GM12864 (cell line): ENCODE data around the gene U2AF1L4.
"Not testable (repeated sequence)": the region's sequence is repeated elsewhere in the genome, so short reads cannot be mapped to it uniquely, and the experiment has no call there.

ENCODE experiments used
- DNase-seq: peaks from one replicate; pipeline ENCODE4 v3.0.0-alpha.2; 2011; ENCODE audit warnings: low read depth
- H3K4me3 ChIP-seq: 2 replicates; pipeline ENCODE4 v1.5.1; 2011; ENCODE audit warnings: mild to moderate bottlenecking, low read depth, low read length, control low read depth
- CTCF ChIP-seq: IDR thresholded peaks from 2 replicates; pipeline ENCODE4 v1.5.1; 2011; ENCODE audit warnings: low read depth, mild to moderate bottlenecking, moderate library complexity, low read length, control low read depth, inconsistent platforms; ENCODE audit errors: missing control alignments

Gene U2AF1L4

GRCh38 chr19:35727053-35727955 lies 17.9 kb downstream of the U2AF1L4 start:
- TF ChIP-seq CTCF: no peak
- no peak overlapping the region for H3K4me3 ChIP-seq
- no peak for DNase-seq

GRCh38 chr19:35725216-35725861 lies 19.9 kb downstream of the U2AF1L4 start:
- no peak overlapping the region for H3K4me3 ChIP-seq
- DNase-seq: no peak
- no peak for TF ChIP-seq CTCF

DNA sequence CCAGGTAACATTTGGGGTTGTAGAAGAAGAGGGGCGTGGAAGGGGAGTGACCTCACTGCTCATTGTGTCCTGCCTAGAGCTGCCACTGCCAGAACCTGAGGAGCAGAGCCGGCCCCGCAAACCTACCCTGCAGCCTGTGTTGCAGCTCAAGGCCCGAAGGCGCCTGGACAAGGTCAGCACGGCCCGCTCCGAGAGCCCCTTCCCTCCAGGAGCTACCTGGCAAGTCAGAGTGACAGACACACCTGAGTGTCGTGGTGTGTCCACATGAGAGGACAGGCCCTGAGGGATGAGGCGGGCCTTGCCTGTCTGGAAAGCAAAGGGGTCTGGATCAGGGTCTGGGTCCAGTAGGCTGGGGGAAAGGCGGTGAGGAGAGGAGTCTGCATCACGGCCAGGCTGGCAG lies 20.7 kb downstream of the U2AF1L4 start:
- no peak overlapping the region for H3K4me3 ChIP-seq
- TF ChIP-seq CTCF: no peak

DNA sequence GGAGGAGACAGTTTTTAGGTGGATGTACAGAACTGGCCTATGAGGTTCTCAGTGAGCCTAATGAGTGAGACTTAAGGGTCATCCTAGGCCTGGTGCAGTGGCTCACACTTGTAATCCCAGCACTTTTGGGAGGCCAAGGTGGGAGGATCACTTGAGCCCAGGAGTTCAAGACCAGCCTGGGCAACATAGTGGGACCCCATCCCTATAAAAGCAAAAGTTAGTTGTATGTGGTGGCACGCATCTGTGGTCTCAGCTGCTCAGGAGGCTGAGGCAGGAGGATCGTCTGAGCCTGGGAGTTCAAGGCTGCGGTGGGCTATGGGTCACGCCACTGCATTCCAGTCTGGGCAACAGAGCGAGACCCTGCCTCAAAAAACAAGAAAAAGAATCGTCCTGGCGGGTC lies 21.1 kb downstream of the U2AF1L4 start:
- not testable (repeated sequence) for DNase-seq, H3K4me3 ChIP-seq

More for the DNA sequence above, 20.7 kb downstream of the U2AF1L4 start:
- DNase-seq: no peak

DNA sequence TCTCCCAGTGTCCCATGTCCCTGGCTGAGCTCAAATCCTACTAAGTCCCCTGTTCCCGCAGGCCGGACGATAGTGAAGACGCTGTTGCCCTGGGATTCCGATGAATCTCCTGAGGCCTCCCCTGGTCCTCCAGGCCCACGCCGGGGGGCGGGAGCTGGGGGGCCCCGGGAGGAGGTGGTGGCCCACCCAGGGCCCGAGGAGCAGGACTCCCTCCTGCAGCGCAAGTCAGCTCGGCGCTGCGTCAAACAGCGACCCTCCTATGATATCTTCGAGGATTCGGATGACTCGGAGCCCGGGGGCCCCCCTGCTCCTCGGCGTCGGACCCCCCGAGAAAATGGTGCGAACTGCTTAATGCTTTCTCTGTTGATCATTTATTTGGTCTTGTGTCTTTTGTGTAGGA lies 21.5 kb downstream of the U2AF1L4 start:
- no peak overlapping the region for H3K4me3 ChIP-seq
- no peak for TF ChIP-seq CTCF
- DNase-seq: no peak

DNA sequence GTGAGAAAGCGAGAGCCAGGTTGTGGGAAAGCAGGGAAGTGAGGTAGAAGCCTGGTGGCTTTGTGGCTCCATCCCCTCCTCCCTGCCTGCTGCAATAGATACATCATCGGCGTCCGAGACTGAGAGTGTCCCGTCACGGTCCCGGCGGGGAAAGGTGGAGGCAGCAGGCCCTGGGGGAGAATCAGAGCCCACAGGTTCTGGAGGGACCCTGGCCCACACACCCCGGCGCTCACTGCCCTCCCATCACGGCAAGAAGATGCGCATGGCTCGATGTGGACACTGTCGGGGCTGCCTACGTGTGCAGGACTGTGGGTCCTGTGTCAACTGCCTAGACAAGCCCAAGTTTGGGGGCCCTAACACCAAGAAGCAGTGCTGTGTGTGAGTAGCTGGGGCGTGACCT lies 22.3 kb downstream of the U2AF1L4 start:
- TF ChIP-seq CTCF: no peak
- DNase-seq: no peak
- no peak overlapping the region for H3K4me3 ChIP-seq

DNA sequence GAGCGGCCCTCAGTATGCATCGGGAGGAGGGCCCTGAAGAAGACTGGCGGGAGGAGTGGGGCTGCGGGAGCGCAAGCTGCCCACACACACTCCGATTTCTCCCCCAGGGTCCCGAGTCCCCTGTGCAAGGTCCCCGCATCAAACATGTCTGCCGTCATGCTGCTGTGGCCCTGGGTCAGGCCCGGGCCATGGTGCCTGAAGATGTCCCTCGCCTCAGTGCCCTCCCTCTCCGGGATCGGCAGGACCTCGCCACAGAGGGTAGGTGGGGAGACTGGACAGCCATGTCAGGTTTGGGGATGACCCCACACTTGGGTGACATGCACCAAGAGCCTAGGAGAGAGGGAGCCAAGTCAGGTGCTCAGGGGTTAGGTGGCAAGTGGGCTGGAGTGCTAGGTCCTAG lies 22.8 kb downstream of the U2AF1L4 start:
- no peak for TF ChIP-seq CTCF
- no peak for DNase-seq
- no peak overlapping the region for H3K4me3 ChIP-seq
